Thymus (tissue), 11 donors: ENCODE measurements around the gene PDGFRB. TPM values are rescaled to one million over a fixed set of nuclear protein-coding genes. Genes with fewer than 3 reads are reported as not detected.

Experiments
- DNase-seq, 9 donors: peaks; one replicate each; pipeline ENCODE4 v3.0.0-alpha.2; 2013; ENCODE audit warnings: low spot score in 9 of 9, low read depth in 6 of 9, missing footprints in 1 of 9
- H3K27ac ChIP-seq, 2 donors: one replicate each; pipeline ENCODE4 v1.5.1; 2013; ENCODE audit warnings: control low read depth in 1 of 2, low read depth in 1 of 2, low read length in 1 of 2, mild to moderate bottlenecking in 1 of 2, moderate library complexity in 1 of 2
- H3K27me3 ChIP-seq, 2 donors: one replicate each; pipeline ENCODE4 v1.5.1; 2013; ENCODE audit warnings: low read length in 1 of 2; ENCODE audit not compliant: control insufficient read depth in 2 of 2, insufficient read depth in 1 of 2
- H3K36me3 ChIP-seq, 2 donors: one replicate each; pipeline ENCODE4 v1.5.1; 2013; ENCODE audit warnings: low read length in 1 of 2, mild to moderate bottlenecking in 1 of 2, moderate library complexity in 1 of 2; ENCODE audit not compliant: control insufficient read depth in 2 of 2, insufficient read depth in 2 of 2
- H3K4me1 ChIP-seq, 2 donors: one replicate each; pipeline ENCODE4 v1.5.1; 2013; ENCODE audit warnings: low read length in 2 of 2; ENCODE audit not compliant: control insufficient read depth in 2 of 2, insufficient read depth in 2 of 2
- H3K4me3 ChIP-seq, 2 donors: one replicate each; pipeline ENCODE4 v1.5.1; 2013; ENCODE audit warnings: low read length in 2 of 2, control low read depth in 1 of 2, mild to moderate bottlenecking in 1 of 2
- H3K9me3 ChIP-seq, 2 donors: one replicate each; pipeline ENCODE4 v1.5.1; 2013; ENCODE audit warnings: low read length in 1 of 2, mild to moderate bottlenecking in 1 of 2; ENCODE audit not compliant: control insufficient read depth in 2 of 2, insufficient read depth in 1 of 2
- WGBS: extraction: QIAGEN DNeasy Blood & Tissue Kit; methylation state at CpG from one replicate; pipeline ENCODE4 v1.1.7; 2013; 5-methylcytosine and 5-hydroxymethylcytosine counted together
- polyA plus RNA-seq: library from polyadenylated mRNA; stranded (reverse); fragments of 200-250 nt; gene quantifications from one replicate; pipeline ENCODE4 v1.2.3, GENCODE V29; 2013
- total RNA-seq: library from RNA; stranded (reverse); fragments of 120-200 nt; gene quantifications from one replicate; pipeline ENCODE4 v1.2.4, GENCODE V29; 2013
- donor health status: healthy.

Gene PDGFRB
- total and polyA plus RNA-seq, 2 donors = 6.0 to 8.6 TPM

- Histone ChIP-seq H3K4me1 (peaks cover 0 to 36% of the 10 kb centered on the region in 2 donors), H3K36me3 (no peaks in the 10 kb centered on the region), H3K27ac (no peak overlapping the region), H3K27me3 (no peaks in the 10 kb centered on the region), H3K9me3 (no peaks in the 10 kb centered on the region), H3K4me3 (no peak overlapping the region)
- 87% methylated on average over 11 of the region's 11 CpGs for WGBS
- DNase-seq = no peak
Measured at GRCh38 chr5:150140830-150141229, 14.8 kb downstream of the PDGFRB start.

DNA sequence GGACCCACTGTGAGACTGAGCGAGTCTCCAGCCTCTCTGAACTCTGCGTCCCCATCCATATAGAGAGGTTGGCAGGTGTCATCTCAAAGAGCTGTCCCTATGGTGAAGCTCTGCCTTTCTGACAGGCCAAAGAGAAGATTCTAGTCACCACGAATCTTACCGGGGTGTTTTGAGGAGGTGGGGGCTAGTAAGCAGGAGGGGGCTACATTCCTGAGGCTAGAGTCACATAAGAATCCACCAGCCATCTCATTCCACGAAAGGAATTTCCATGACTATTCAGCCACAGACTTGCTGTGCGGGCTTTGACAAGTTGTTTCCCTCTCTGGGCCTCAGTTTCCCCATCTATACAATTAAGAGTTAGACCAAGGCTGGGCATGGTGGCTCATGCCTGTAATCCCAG, 16.3 kb downstream of the PDGFRB start:
- Histone ChIP-seq H3K27me3 (no peaks in the 10 kb centered on the region), H3K9me3 (no peaks in the 10 kb centered on the region), H3K27ac (no peak overlapping the region), H3K4me3 (no peak overlapping the region), H3K4me1 (peaks cover 0 to 34% of the 10 kb centered on the region in 2 donors), H3K36me3 (no peaks in the 10 kb centered on the region)
- no peak for DNase-seq
- WGBS = 89% methylated on average over 6 of the region's 6 CpGs

DNA sequence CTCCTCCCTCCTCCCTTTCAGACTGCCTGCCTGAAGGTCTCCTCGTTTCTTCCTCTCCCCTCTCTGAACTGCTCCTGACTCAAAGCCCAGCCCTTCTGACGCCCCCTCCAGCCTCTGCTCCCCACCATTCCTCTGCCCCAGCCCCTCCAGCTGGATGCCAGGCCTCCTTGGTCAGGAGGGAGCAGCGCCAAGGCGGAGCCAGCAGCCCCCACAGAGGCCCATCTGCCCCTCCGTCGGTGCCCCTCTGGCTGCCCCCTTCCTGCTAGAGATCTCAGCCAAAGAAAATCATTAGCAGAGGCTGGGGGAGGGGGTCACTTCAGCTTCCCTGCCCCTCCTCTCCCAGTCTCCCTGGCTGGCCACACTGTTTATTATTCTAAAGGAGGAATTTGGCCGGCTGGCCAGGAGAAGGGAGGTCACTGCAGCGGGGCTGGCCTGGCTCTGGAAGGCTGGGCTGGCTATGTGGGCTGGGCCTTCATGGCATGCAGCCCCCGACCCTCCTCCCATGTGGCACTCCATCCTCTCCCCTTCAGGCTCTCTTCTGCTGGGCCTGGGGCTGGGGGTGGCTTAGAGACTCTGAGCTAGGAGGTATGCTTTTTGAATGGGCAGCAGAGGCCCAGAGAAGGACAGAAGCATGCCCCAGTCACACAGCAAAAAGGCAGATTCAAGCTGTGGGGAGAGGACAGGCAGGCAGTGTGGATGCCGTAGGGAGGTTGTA, 16.9 kb downstream of the PDGFRB start:
- Histone ChIP-seq H3K9me3 (no peaks in the 10 kb centered on the region), H3K27ac (no peak overlapping the region), H3K4me3 (no peak overlapping the region), H3K4me1 (peaks cover 0 to 28% of the 10 kb centered on the region in 2 donors), H3K27me3 (no peaks in the 10 kb centered on the region), H3K36me3 (no peaks in the 10 kb centered on the region)
- DNase-seq = no peak
- 83% methylated on average over 10 of the region's 10 CpGs for WGBS

- no peak for DNase-seq
- H3K36me3 ChIP-seq = no peaks in the 10 kb centered on the region
- WGBS = 97% methylated on average over 5 of the region's 5 CpGs
- no peak overlapping the region for H3K4me3 ChIP-seq
- no peaks in the 10 kb centered on the region for H3K9me3 ChIP-seq
- peaks cover 0 to 23% of the 10 kb centered on the region in 2 donors for H3K4me1 ChIP-seq
- no peaks in the 10 kb centered on the region for H3K27me3 ChIP-seq
- H3K27ac ChIP-seq = no peak overlapping the region
Measured at GRCh38 chr5:150137997-150138396, 17.6 kb downstream of the PDGFRB start.

GRCh38 chr5:150137168-150137957, 18.3 kb downstream of the PDGFRB start:
- Histone ChIP-seq H3K27ac (no peak overlapping the region), H3K4me1 (peaks cover 0 to 23% of the 10 kb centered on the region in 2 donors), H3K9me3 (no peaks in the 10 kb centered on the region), H3K36me3 (no peaks in the 10 kb centered on the region), H3K4me3 (no peak overlapping the region), H3K27me3 (no peaks in the 10 kb centered on the region)
- 91% methylated on average over 12 of the region's 12 CpGs for WGBS
- no peak for DNase-seq

DNA sequence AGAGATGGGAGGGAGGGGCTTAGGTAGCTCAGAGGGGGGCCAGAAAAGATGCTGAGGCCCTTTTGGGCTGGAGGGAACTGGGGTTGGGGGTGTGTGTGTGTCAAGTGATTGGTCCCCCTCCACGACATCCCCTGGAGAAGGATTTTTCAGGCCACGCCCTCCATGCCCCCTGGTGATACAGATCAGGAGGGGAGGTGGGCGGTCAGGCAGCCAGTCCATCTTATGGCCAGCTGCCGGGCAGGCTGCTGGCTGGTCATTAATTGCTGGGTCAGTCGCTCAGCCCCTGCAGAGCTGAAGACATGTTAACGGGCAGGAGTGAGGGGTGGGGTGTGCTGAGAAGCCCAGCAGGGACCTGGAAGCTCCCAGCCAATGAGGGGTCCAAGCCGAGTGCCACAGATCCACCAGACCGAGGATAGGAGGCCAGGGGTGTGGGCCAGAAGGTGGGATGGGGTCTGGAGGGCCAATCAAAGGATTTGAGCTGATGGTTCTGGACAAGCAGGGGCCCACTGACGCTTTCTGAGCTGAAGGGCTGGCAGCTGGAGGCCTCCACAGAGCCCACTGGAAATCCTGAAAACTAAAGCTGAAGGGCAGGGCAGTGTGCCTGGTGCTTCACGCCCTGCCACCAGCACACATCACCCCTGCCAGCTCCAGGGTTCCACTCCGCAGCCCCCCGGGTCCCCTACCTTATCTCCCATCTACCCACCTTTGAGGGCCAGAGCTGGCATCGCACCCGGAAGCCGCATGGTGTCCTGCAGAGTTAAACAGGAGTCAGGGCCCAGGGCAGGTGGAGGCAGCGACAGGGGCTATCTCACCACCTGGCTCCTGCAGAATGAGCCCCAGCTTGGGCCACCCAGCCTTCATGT, 19.1 kb downstream of the PDGFRB start:
- Histone ChIP-seq H3K27me3 (no peaks in the 10 kb centered on the region), H3K4me3 (no peak overlapping the region), H3K4me1 (peaks cover 0 to 23% of the 10 kb centered on the region in 2 donors), H3K27ac (no peak overlapping the region), H3K36me3 (no peaks in the 10 kb centered on the region), H3K9me3 (no peaks in the 10 kb centered on the region)
- 95% methylated on average over 16 of the region's 16 CpGs for WGBS
- no peak for DNase-seq

GRCh38 chr5:150135557-150136304, 19.9 kb downstream of the PDGFRB start:
- Histone ChIP-seq H3K27ac (no peak overlapping the region), H3K27me3 (no peaks in the 10 kb centered on the region), H3K36me3 (no peaks in the 10 kb centered on the region), H3K9me3 (no peaks in the 10 kb centered on the region), H3K4me1 (peaks cover 0 to 18% of the 10 kb centered on the region in 2 donors), H3K4me3 (no peak overlapping the region)
- 95% methylated on average over 21 of the region's 21 CpGs for WGBS
- DNase-seq = no peak

GRCh38 chr5:150134198-150134588, 21.5 kb downstream of the PDGFRB start:
- no peaks in the 10 kb centered on the region for H3K36me3 ChIP-seq
- WGBS = 83% methylated on average over 7 of the region's 7 CpGs
- peaks cover 0 to 8% of the 10 kb centered on the region in 2 donors for H3K4me1 ChIP-seq
- H3K27ac ChIP-seq = no peak overlapping the region
- no peaks in the 10 kb centered on the region for H3K27me3 ChIP-seq
- H3K9me3 ChIP-seq = no peaks in the 10 kb centered on the region
- no peak for DNase-seq
- H3K4me3 ChIP-seq = no peak overlapping the region
